ENCODE results near the gene CACNA1F.
A peak's percentile ranks its signal among the peaks of the same experiment; 100 is the strongest.

CACNA1F gene

DNA sequence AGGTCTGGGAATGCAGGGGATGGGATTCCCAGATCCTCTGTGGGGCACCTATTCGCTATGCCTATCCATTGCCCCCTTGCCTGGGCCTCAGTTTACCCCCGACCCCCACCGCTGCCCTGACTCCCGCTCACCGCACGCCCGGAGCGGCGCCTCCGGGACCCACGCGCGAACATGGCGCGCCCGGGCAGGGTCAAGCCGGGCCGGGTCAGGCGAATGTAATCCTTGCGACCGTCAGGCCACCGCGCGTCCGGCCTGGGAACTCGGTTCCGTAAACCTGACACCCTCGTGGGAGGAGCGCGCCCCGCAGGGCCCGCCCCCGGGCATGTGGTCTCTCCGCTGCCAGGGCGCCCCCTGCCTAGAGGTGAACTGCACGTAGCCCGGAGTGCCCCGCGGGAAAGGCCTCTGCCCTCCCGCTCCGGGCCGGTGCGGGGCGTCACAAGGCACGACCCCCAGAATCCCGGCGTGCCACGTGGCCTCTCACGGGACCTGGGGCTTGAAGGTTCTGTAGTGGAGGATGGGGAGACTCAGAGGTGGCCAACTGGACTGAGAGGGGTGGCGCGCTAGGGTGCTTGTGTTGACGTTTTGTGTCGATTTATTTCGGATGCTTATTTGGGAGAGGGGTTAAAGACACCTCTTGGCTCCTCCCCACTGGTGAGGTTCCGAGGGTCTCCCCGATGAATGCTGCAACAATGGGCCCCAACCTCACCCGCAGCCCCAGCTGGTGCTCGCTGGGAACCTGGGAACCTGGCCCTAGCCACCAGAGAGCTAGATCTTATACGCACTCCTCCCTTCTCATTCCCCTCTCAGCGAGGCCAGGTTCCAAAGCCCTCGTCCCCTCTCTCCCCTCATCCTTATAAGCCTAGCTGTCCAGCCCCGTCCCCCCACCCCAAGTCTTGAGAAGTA lies 46.8 kb downstream of the CACNA1F start, which contains the start of gene PRICKLE3:
TSS of gene PRICKLE3 (minus strand) at position 249 of the 903 bp plus-strand sequence. CDS start at position 173, 76 bp downstream.
- Histone ChIP-seq H3K4me1 (ENCODE audit: control extremely low read depth in 1 of 4, control insufficient read depth in 4 of 4, insufficient read depth in 4 of 4, low read length in 3 of 4) (peaks cover 0 to 26% (median 17%) of the 10 kb centered on the region in 4 experiments), H3K4me3 (ENCODE audit: control insufficient read depth in 1 of 7, extremely low read depth in 1 of 7, insufficient read depth in 4 of 7, low read depth in 2 of 7, low read length in 6 of 7) (peak within 1 kb of the TSS; percentile 35 to 81 (median 65)), H3K27ac (ENCODE audit: insufficient read depth in 1 of 2, low read depth in 1 of 2, low read length in 2 of 2, poor library complexity in 1 of 2, severe bottlenecking in 2 of 2) (peak within 1 kb of the TSS in 1 of 2 experiments; percentile 61), H3K36me3 (ENCODE audit: control insufficient read depth in 4 of 4, insufficient read depth in 4 of 4, low read length in 3 of 4) (peaks cover 2 to 8% (median 4%) of the 10 kb centered on the region in 4 experiments), H3K9me3 (ENCODE audit: control extremely low read depth in 1 of 5, control insufficient read depth in 4 of 5, insufficient read depth in 2 of 5, low read depth in 1 of 5, low read length in 4 of 5) (no peaks in the 10 kb centered on the region), H3K27me3 (replicated peaks in 2 of 5; ENCODE audit: control insufficient read depth in 4 of 5, insufficient read depth in 5 of 5, low read length in 4 of 5) (no peaks in the 10 kb centered on the region)
- POLR2A ChIA-PET: no interaction called here
- CTCF ChIA-PET: interaction anchor here (1.0 to 1.1 kb wide), 2 partner anchors 9 to 44 kb away, joined by 3 read pairs; no protein-coding TSS in a partner anchor
- WGBS (ENCODE audit: insufficient coverage): 44% methylated on average over 57 of the region's 62 CpGs
- peak; percentile 71 to 79 (median 77) for DNase-seq

DNA sequence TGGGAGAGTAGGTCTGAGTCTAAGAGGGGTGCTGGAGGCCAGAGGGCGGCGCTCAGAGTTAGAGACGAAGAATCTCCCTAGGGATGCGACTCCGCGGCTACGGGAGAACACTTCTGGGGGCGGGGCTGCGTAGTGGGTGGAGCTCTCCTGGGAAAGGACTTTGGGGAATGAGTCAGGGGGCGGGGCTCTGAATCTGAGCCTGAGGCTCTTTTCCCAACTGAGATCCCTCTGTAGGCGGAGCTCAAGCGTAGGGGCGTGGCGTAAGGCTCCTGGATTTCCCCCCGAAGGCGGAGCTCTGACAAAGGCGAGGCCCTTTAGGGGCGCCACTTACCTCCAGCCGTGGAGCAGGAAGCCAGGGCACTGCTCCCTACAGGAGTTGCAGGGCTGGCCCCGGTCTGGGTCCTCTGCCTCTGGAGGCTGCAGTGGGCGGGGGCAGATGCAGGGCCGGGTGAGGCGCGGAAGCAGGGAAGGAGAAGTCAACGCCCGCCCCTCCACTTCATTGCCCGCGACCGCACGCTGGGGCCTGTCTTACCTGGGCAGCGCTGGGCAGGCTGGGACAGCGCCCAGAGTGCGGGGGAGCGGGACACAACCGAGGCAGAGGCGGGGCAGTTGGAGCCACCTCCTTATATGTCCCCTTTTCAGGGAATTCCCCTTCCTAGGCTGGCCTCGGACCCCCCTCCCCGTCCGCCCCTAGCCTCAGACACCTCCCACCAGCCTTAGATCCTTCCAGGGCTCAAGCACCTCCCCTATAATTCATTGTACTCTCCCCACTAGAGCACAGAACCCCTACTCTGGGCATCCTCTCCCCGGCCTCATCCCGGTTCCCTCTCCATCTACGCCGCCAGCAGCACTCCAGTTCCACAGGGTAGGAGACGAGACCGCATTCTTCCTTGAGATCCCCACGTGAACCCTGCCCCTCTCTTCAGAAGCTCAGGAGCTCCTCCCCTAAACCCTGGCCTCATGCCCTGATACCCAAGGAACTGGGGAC lies 48.6 kb downstream of the CACNA1F start:
- DNase-seq: peak; percentile 22 to 46 (median 35)

DNA sequence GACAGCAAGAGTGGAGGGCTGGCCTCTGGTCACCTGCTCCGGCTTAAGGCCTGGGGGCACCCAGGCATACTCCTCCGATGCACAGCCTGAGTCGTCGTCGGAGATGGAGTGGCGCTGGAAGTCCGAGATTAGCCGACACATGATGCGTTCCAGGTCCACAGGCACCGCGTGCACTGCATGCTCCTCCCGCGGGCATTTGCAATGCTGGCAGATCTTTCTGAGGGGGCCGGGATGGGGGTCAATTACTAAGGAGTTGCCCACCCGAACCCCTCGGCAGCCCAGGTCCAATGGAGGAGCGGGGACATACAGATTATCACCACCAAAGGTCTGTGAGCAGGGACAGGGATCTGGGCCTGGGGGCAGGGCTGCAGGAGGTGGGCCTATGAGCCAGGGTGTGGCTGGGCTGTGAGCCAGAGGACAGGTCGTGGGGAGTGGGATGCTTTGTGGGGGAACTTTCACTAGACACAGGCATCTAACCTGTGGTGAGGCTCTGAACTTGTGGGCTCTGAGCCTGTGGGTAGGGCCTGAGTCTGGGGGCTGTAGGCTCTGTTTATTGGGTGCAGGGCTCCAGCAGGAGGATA lies 49.3 kb downstream of the CACNA1F start:
- Histone ChIP-seq H3K4me1 (ENCODE audit: control extremely low read depth in 1 of 4, control insufficient read depth in 4 of 4, insufficient read depth in 4 of 4, low read length in 3 of 4) (peaks cover 0 to 22% (median 16%) of the 10 kb centered on the region in 4 experiments), H3K27me3 (replicated peaks in 2 of 5; ENCODE audit: control insufficient read depth in 4 of 5, insufficient read depth in 5 of 5, low read length in 4 of 5) (no peaks in the 10 kb centered on the region), H3K27ac (ENCODE audit: insufficient read depth in 1 of 2, low read depth in 1 of 2, low read length in 2 of 2, poor library complexity in 1 of 2, severe bottlenecking in 2 of 2) (no peak overlapping the region), H3K36me3 (ENCODE audit: control insufficient read depth in 4 of 4, insufficient read depth in 4 of 4, low read length in 3 of 4) (peaks cover 4 to 21% (median 10%) of the 10 kb centered on the region in 4 experiments), H3K4me3 (ENCODE audit: control insufficient read depth in 1 of 7, extremely low read depth in 1 of 7, insufficient read depth in 4 of 7, low read depth in 2 of 7, low read length in 6 of 7) (no peak overlapping the region), H3K9me3 (ENCODE audit: control extremely low read depth in 1 of 5, control insufficient read depth in 4 of 5, insufficient read depth in 2 of 5, low read depth in 1 of 5, low read length in 4 of 5) (no peaks in the 10 kb centered on the region)
- CTCF ChIA-PET: interaction anchor here (1.3 kb wide), 1 partner anchor 41 kb away, joined by 3 read pairs; no protein-coding TSS in a partner anchor
- DNase-seq: no peak
- WGBS (ENCODE audit: insufficient coverage): 93% methylated on average over 15 of the region's 18 CpGs
- POLR2A ChIA-PET: no interaction called here

More for the DNA sequence above, 48.6 kb downstream of the CACNA1F start:
- ChIA-PET CTCF (interaction anchor here (1.3 kb wide), 1 partner anchor 42 kb away, joined by 3 read pairs; no protein-coding TSS in a partner anchor), POLR2A (no interaction called here)
- Histone ChIP-seq H3K27ac (ENCODE audit: insufficient read depth in 1 of 2, low read depth in 1 of 2, low read length in 2 of 2, poor library complexity in 1 of 2, severe bottlenecking in 2 of 2) (peak overlapping the region in 1 of 2 experiments; percentile 61), H3K9me3 (ENCODE audit: control extremely low read depth in 1 of 5, control insufficient read depth in 4 of 5, insufficient read depth in 2 of 5, low read depth in 1 of 5, low read length in 4 of 5) (no peaks in the 10 kb centered on the region), H3K27me3 (replicated peaks in 2 of 5; ENCODE audit: control insufficient read depth in 4 of 5, insufficient read depth in 5 of 5, low read length in 4 of 5) (no peaks in the 10 kb centered on the region), H3K4me1 (ENCODE audit: control extremely low read depth in 1 of 4, control insufficient read depth in 4 of 4, insufficient read depth in 4 of 4, low read length in 3 of 4) (peaks cover 0 to 22% (median 16%) of the 10 kb centered on the region in 4 experiments), H3K4me3 (ENCODE audit: control insufficient read depth in 1 of 7, extremely low read depth in 1 of 7, insufficient read depth in 4 of 7, low read depth in 2 of 7, low read length in 6 of 7) (peak overlapping the region in 6 of 7 experiments; percentile 31 to 81 (median 62)), H3K36me3 (ENCODE audit: control insufficient read depth in 4 of 4, insufficient read depth in 4 of 4, low read length in 3 of 4) (peaks cover 3 to 15% (median 7%) of the 10 kb centered on the region in 4 experiments)
- WGBS (ENCODE audit: insufficient coverage): 54% methylated on average over 40 of the region's 46 CpGs

DNA sequence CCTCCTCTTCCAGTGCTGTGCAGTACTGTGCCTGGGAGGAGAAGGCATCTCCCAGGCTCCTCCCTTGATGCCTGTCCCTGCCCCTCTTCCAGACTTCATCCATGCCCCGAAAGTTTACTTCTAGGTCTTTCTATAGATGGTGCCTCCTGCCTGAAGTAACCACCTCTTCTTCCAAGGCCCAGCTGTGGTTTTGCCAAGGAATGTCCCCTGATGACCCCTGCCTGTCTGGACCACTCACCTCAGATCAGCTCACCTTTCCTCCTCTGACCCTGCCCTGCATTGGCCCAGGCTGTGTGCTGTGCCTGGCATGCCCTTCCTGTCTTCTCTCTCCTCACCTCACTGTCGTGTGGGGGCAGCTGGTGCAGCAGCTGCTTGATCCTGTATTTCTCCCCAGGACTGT lies 53.8 kb downstream of the CACNA1F start:
- whole genome bisulfite sequencing (ENCODE audit: insufficient coverage): 89% methylated on average over 1 of the region's 2 CpGs
- no peak for DNase-seq
- POLR2A ChIA-PET: no interaction called here
- CTCF ChIA-PET: interaction anchor here (0.8 to 2.8 kb wide), 6 partner anchors 10 to 77 kb away, joined by 3 to 15 read pairs (median 4); no protein-coding TSS in a partner anchor
- peaks cover 4 to 41% (median 22%) of the 10 kb centered on the region in 4 experiments for H3K36me3 ChIP-seq (ENCODE audit: control insufficient read depth in 4 of 4, insufficient read depth in 4 of 4, low read length in 3 of 4)
- no peaks in the 10 kb centered on the region for H3K9me3 ChIP-seq (ENCODE audit: control extremely low read depth in 1 of 5, control insufficient read depth in 4 of 5, insufficient read depth in 2 of 5, low read depth in 1 of 5, low read length in 4 of 5)
- no peak overlapping the region for H3K27ac ChIP-seq (ENCODE audit: insufficient read depth in 1 of 2, low read depth in 1 of 2, low read length in 2 of 2, poor library complexity in 1 of 2, severe bottlenecking in 2 of 2)
- peaks cover 0 to 26% (median 14%) of the 10 kb centered on the region in 4 experiments for H3K4me1 ChIP-seq (ENCODE audit: control extremely low read depth in 1 of 4, control insufficient read depth in 4 of 4, insufficient read depth in 4 of 4, low read length in 3 of 4)
- H3K4me3 ChIP-seq (ENCODE audit: control insufficient read depth in 1 of 7, extremely low read depth in 1 of 7, insufficient read depth in 4 of 7, low read depth in 2 of 7, low read length in 6 of 7): no peak overlapping the region
- no peaks in the 10 kb centered on the region for H3K27me3 ChIP-seq (replicated peaks in 2 of 5; ENCODE audit: control insufficient read depth in 4 of 5, insufficient read depth in 5 of 5, low read length in 4 of 5)

DNA sequence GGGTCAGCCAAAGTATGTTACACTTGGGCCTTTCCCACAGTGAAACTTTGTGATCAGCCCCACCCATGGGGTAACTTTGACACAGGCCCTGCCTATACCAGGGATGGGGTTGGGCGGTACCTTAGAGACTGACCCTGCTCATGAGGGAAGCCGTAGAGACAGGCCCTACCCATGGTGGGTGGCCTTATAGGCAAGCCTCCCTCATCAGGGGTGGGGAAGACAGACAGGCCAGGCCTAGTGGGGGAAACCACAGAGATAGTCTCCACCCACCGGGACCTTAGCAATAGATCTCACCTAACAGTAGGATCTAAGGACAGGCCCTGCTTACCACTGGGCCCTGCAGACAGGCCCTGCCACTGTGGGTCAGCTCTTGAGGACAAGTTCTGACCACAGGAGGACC lies 54.6 kb downstream of the CACNA1F start:
- Histone ChIP-seq H3K36me3 (ENCODE audit: control insufficient read depth in 4 of 4, insufficient read depth in 4 of 4, low read length in 3 of 4) (peaks cover 4 to 47% (median 23%) of the 10 kb centered on the region in 4 experiments), H3K9me3 (ENCODE audit: control extremely low read depth in 1 of 5, control insufficient read depth in 4 of 5, insufficient read depth in 2 of 5, low read depth in 1 of 5, low read length in 4 of 5) (no peaks in the 10 kb centered on the region), H3K27ac (ENCODE audit: insufficient read depth in 1 of 2, low read depth in 1 of 2, low read length in 2 of 2, poor library complexity in 1 of 2, severe bottlenecking in 2 of 2) (no peak overlapping the region), H3K4me1 (ENCODE audit: control extremely low read depth in 1 of 4, control insufficient read depth in 4 of 4, insufficient read depth in 4 of 4, low read length in 3 of 4) (peaks cover 0 to 29% (median 12%) of the 10 kb centered on the region in 4 experiments), H3K27me3 (replicated peaks in 2 of 5; ENCODE audit: control insufficient read depth in 4 of 5, insufficient read depth in 5 of 5, low read length in 4 of 5) (no peaks in the 10 kb centered on the region), H3K4me3 (ENCODE audit: control insufficient read depth in 1 of 7, extremely low read depth in 1 of 7, insufficient read depth in 4 of 7, low read depth in 2 of 7, low read length in 6 of 7) (no peak overlapping the region)
- CTCF ChIA-PET: interaction anchor here (0.8 to 2.8 kb wide), 6 partner anchors 12 to 76 kb away, joined by 3 to 15 read pairs (median 3); no protein-coding TSS in a partner anchor
- DNase-seq: no peak
- POLR2A ChIA-PET: no interaction called here
- 83% methylated on average over 3 of the region's 3 CpGs for WGBS (ENCODE audit: insufficient coverage)

GRCh38 chrX:49177873-49178480 lies 55.2 kb downstream of the CACNA1F start:
- H3K9me3 ChIP-seq (ENCODE audit: control extremely low read depth in 1 of 5, control insufficient read depth in 4 of 5, insufficient read depth in 2 of 5, low read depth in 1 of 5, low read length in 4 of 5): no peaks in the 10 kb centered on the region
- peaks cover 4 to 49% (median 22%) of the 10 kb centered on the region in 4 experiments for H3K36me3 ChIP-seq (ENCODE audit: control insufficient read depth in 4 of 4, insufficient read depth in 4 of 4, low read length in 3 of 4)

More at GRCh38 chrX:49177873-49178480, 55.2 kb downstream of the CACNA1F start:
- Histone ChIP-seq H3K27me3 (replicated peaks in 2 of 5; ENCODE audit: control insufficient read depth in 4 of 5, insufficient read depth in 5 of 5, low read length in 4 of 5) (no peaks in the 10 kb centered on the region), H3K4me1 (ENCODE audit: control extremely low read depth in 1 of 4, control insufficient read depth in 4 of 4, insufficient read depth in 4 of 4, low read length in 3 of 4) (peaks cover under 1 to 34% (median 17%) of the 10 kb centered on the region in 4 experiments), H3K27ac (ENCODE audit: insufficient read depth in 1 of 2, low read depth in 1 of 2, low read length in 2 of 2, poor library complexity in 1 of 2, severe bottlenecking in 2 of 2) (no peak overlapping the region), H3K4me3 (ENCODE audit: control insufficient read depth in 1 of 7, extremely low read depth in 1 of 7, insufficient read depth in 4 of 7, low read depth in 2 of 7, low read length in 6 of 7) (no peak overlapping the region)
- CTCF ChIA-PET: interaction anchor here (0.9 to 1.9 kb wide), 8 partner anchors 11 to 76 kb away, joined by 3 to 12 read pairs (median 3); partner anchors contain the start of gene MAGIX
- POLR2A ChIA-PET: interaction anchor here (1.3 kb wide), 1 partner anchor 11 kb away, joined by 7 read pairs; no protein-coding TSS in a partner anchor
- 91% methylated on average over 22 of the region's 23 CpGs for WGBS (ENCODE audit: insufficient coverage)
- DNase-seq: no peak

All from common myeloid progenitor, CD34-positive (primary cell).